GM12872 (cell line): ENCODE measurements around the gene CEP170B.

Experiments
- TF ChIP-seq, protein P1 (sequence below): IDR thresholded peaks from 3 replicates; pipeline ENCODE4 v1.5.1; 2011; ENCODE audit warnings: low read depth, mild to moderate bottlenecking, low read length, moderate library complexity; ENCODE audit not compliant: insufficient read depth

Gene CEP170B

DNA sequence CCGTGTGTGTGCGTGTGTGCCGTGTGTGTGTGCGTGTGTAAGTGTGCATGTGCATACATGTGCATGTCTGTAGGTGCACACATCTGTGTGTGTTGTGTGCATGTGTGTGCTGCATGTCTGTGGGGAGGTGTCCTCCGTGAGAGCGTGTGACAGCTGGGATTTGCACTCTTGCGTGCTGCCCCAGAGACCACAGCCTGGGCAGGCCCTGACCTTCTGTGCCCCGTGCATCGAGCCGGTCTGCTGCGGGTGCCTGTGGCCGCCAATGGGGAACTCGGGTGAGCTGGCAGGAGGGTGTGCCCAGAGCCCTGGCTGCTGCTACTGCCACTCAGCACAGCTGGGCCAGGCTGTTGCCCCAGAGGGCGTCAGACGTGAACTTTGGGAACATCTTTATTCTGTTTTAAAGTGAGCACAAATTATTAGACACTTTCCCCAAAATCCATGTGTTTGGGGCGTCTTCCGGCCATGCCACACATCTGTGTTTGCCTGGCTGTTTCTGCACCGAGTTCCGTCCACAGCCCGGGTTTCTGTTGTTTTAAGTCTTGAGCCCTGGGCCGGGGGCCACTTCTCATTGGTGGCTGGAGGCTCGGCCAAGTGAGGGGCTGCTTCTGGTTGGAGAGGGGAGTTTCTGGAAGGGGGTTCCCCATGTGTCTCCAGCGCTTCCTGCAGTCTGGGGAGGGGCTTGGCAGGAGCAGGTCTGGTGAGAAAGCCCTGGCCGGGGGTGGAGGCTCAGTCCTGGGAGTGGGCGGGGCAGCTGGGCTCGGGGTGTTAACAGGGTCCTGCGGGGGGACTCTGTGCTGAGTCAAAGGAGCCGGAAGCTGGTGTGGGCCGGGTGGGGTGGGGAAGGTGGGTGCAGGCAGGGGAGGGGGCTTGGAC lies 7.6 kb downstream of the CEP170B start:
- TF ChIP-seq, protein P1, sequence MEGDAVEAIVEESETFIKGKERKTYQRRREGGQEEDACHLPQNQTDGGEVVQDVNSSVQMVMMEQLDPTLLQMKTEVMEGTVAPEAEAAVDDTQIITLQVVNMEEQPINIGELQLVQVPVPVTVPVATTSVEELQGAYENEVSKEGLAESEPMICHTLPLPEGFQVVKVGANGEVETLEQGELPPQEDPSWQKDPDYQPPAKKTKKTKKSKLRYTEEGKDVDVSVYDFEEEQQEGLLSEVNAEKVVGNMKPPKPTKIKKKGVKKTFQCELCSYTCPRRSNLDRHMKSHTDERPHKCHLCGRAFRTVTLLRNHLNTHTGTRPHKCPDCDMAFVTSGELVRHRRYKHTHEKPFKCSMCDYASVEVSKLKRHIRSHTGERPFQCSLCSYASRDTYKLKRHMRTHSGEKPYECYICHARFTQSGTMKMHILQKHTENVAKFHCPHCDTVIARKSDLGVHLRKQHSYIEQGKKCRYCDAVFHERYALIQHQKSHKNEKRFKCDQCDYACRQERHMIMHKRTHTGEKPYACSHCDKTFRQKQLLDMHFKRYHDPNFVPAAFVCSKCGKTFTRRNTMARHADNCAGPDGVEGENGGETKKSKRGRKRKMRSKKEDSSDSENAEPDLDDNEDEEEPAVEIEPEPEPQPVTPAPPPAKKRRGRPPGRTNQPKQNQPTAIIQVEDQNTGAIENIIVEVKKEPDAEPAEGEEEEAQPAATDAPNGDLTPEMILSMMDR, result no peak

DNA sequence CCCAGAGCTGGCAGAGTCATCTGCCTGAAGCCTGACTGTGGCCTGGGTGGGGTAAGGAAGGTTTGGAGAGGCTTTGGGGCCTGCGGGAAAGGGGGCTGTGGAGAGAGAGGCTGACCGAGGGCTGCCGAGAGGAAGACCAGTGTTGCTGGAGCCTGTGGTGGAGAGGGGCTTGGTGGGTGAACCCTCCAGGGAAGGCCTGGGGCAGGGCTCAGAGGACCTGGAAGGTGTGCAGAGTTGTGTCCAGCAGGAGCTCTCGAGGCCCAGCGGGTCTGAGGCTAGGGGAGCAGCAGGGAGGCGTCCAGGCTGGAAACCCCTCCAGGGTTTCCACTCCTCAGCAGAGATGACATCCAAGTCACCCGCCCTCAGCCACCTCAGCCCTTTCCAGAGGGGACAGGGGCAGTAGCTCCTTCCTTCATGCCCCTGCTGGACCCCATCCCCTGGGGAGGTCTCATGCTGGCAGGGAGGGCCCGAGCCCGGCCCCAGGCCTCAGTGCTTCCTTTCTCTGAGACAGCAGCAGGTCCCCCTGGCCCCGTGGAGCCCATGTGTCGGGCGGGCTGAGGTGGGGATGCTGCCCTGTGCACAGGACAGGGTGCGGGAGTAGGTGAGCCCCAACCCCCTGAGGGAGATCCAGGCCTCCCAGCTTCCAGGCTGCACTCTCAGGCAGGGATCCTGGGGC lies 8.4 kb downstream of the CEP170B start:
- TF ChIP-seq, protein P1, result no peak

GRCh38 chr14:104874110-104874531 lies 9.1 kb downstream of the CEP170B start:
- TF ChIP-seq, protein P1, result no peak

GRCh38 chr14:104874571-104875411 lies 9.7 kb downstream of the CEP170B start:
- TF ChIP-seq, protein P1, result no peak

DNA sequence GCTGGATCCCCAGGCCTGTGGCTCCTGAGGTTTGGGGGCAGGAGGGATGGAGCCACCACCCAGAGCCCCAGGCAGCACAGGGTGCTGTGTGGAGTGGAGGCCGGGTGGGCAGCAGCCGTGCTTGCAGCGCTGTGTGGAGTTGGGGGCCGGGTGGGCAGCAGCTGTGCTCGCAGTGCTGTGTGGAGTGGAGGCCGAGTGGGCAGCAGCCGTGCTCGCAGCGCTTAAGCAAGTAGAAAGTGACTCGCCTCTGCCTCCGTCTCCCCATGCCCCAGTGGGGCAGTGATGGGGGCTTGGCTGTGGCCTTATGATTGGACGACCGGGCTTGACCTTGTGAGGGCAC lies 10.3 kb downstream of the CEP170B start:
- TF ChIP-seq, protein P1, result no peak

DNA sequence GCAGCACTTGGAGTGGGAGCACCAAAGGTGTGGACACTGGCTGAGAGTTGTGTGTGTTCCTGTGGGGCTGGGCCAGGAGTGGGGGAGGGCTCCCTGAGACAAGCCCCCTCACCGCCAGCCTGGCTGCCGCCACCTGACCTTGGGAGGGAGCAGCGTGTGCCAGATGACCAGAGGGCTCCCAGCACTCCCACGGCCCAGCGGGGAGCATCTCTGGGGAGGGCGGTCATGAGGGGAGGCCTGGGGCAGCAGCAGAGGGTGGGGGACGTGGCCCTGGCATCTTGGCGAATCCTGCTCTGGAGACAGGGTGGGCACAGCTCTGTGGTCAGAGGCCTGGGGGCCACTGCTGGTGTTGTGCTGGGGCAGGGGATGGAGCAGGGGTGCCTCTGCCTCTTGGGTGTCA lies 10.7 kb downstream of the CEP170B start:
- TF ChIP-seq, protein P1, result no peak

DNA sequence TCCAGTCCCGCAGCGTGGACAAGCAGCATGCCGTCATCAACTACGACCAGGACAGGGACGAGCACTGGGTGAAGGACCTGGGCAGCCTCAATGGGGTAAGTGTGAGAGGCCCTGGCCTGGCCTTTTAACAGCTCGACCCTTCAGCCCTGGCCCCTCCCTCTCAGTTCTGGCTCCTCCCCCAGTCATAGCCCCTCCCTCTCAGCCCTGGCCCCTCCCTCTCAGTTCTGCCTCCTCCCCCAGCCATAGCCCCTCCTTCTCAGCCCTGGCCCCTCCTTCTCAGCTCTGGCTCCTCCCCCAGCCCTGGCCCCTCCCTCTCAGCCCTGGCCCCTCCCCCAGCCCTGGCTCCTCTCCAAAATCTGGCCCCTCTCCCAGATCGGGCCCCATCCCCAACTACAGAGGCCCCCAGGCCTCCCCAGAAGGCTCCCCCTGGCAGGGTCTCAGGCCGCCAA lies 11.2 kb downstream of the CEP170B start:
- TF ChIP-seq, protein P1, result no peak
